GM18868 (cell line): ENCODE results near the gene RFNG.

Experiments
- ATAC-seq: cut with Tn5 transposase; IDR thresholded peaks from one replicate; pipeline ENCODE4 v1.9.1; 2021; ENCODE audit warnings: mild to moderate bottlenecking, moderate library complexity; ENCODE audit not compliant: unreplicated experiment

The RFNG gene

GRCh38 chr17:82004517-82005455 lies 46.8 kb downstream of the RFNG start:
- no peak for ATAC-seq

DNA sequence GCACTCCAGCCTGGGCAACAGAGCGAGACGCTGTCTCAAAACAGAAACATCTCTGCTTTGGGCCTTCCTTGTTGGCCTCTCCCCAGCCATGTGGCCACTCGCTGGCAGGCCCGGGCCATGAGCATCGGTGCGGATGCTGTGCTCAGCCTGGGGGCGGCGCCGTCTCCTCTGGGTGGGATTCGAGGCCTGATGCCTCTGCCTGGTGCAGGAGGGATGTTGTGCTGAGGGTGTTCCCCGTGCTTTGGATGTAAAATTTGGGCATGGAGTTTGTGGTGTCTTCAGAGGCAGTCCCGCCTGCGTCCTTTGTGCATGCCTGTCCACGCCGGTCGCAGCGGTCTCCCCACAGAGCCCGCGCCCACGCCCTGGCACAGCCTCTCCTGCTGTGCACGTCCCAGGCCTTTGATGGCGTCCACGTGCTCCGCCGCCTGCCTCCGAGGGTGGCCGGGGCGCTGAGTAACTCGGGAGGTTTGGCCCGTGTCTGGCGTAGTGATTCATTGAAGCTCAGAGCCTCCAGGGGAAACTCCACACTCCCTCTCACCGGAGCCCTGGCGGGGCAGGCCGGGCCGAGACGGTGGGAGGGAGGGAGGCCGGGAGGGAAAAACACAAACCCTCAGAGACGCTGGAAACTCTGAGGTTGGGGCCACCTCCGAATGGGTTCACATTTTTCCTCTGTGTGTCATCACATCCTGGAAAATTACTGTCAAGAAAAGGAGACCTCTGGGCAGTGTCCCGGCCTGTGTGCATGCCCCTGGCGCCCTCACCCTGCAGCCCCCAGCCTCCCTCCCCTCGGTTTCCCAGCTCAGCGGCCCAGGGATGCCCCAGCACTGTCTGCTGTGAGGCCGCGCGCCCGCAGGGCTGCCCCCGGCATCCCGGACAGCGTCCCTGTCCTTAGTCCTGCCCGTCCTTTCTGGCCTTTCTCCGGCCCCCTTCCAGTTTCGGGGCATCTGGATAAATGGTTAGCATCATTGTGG lies 47.9 kb downstream of the RFNG start:
- ATAC-seq = no peak

GRCh38 chr17:82001571-82002056 lies 50.0 kb downstream of the RFNG start:
- ATAC-seq = no peak

DNA sequence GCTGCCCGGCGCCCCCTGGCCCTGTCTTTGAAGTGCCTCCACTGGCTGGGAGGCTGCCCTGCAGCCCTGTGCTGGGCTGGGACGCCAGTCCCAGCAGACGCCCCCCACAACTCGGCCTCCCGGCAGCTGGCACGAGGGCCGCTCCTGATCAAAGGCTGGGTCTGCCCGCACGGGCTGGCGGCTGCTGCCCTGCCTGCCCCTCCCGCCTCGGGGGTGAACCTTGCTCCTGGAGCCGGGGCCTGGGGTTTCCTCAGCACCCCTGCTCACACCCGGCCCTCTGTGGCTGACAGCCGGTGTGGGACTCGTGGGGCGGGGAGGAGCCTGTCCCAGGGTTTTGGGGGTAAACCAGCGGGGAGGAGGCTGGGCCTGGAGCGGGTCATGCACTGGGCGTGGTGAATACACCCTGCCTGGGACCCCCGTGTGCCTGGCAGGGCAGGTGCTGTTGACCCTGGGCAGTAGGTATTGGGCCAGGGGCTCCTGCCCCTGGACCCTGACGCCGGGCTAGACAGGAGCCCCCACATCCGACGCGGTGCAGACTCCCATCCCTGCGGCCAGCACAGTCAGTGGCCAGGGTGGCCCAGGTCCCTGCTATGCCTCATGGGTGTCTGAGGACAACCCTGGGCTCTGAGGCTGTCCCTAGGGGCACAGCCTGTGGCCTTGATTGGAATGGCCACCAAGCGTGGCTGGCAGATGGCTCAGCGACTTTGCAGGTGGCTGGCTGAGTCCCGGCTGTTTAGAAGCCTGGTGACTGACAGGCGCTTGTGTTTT lies 50.6 kb downstream of the RFNG start:
- ATAC-seq = no peak

GRCh38 chr17:81999976-82000802 lies 51.4 kb downstream of the RFNG start:
- no peak for ATAC-seq

- ATAC-seq = no peak
These were observed 52.0 kb downstream of the RFNG start for GRCh38 chr17:81999587-81999975.

DNA sequence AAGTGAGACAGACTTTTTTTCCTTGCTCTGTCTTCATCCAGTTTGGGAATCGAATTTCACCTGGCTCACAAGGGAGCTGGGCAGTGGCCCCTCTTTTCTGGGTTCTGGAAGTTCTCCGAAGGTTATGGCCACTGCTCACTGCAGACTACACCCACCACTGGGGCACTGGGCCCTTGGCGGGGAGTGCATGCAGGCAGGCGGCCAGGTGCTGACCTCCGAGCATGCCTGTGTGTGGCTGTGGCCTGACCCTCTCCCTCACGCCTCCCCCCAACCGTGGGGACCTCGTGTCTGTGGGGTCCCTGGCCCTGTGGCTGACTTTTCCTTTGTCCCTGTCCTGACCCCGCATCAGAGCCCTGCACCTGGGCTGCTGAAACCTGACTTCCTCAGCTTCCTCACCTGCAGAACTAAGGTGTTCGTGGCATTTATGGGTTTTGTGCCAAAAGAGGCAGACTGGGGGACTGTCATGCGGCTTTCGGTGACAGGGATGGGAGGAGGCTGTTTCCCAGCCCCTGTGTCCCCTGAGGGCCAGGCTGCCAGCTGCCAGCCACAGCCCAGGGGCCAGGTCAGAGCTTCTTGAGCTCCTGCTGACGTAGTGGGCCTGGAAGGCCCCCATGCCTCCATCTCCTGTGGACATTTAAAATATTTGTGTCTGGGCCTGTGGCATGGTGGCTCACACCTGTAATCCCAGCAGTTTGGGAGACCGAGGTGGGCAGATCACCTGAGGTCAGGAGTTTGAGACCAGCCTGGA lies 52.7 kb downstream of the RFNG start:
- ATAC-seq = no peak

DNA sequence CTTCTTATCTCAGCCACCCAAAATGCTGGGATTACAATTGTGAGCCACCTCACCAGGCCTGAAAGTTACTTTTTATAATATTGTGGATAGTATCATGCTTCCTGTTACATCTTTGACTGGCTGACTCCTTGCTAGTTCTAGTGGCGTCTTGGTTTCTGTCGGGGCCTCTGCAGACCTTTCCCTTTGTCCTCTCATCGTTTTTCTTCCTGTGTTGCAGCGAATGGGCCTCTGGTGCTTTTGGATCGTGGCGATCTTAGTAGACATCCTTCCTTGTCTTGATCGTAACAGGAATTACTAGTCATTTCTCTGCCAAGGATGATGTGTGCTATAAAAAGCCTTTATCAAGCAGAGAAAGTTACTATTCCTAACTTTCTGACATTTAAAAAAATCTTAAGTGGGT lies 53.4 kb downstream of the RFNG start:
- ATAC-seq = no peak
